K562 (cell line): ENCODE results near the gene GZF1. TPM values are rescaled to one million over a fixed set of nuclear protein-coding genes. Genes with fewer than 3 reads are reported as not detected.

ENCODE experiments used
- ATAC-seq: fragments of 200-7000 bp; cut with Tn5 transposase; 3 replicates; pipeline ENCODE4 v1.9.1; 2020; ENCODE audit warnings: moderate library complexity
- BruUV-seq: library from RNA; stranded (reverse); fragments of 400-500 nt; replicated peaks from 2 replicates; lab custom pipeline; 2021; lab: Mats Ljungman, UMichigan
- CTCF ChIA-PET: fragments of 300-600 bp; formaldehyde crosslinking; extraction: SDS; loops from one replicate; lab custom pipeline; 2021; ENCODE audit warnings: low intra/inter-chr PET ratio; lab: Yijun Ruan, JAX
- POLR2A ChIA-PET: fragments of 300-600, 350-650 bp; sonication (Branson Sonifier 250); formaldehyde crosslinking; extraction: SDS; loops from one replicate; lab custom pipeline; 2021; ENCODE audit warnings: antibody characterized with exemption, inconsistent platforms; lab: Yijun Ruan, JAX
- DNase-seq, 4 experiments: peaks; one replicate each; pipeline versions ENCODE4 v3.0.0 to v3.0.0-alpha.2; 2011 to 2018; ENCODE audit warnings: low spot score in 3 of 4, mixed read lengths in 3 of 4; ENCODE audit errors: extremely low read depth in 1 of 4
- FAIRE-seq: peaks from 2 replicates; lab custom pipeline; 2011; peaks lifted over from hg19 to GRCh38; lab: Jason Lieb, UNC
- H2AFZ ChIP-seq: 2 replicates; pipeline ENCODE4 v1.6.0; 2011; ENCODE audit warnings: low read depth, low read length, control low read depth, inconsistent platforms
- H3K27ac ChIP-seq: fragments of 200-600 bp; 3 replicates; pipeline ENCODE4 v1.8.0; 2011; ENCODE audit warnings: low read depth, mild to moderate bottlenecking, control low read depth, inconsistent platforms, low read length, moderate library complexity, mixed read lengths; ENCODE audit errors: extremely low read depth
- H3K27me3 ChIP-seq, 2 experiments: fragments of 300-600 bp in 1 of 2; 2 replicates in 1 of 2; 3 replicates in 1 of 2; pipeline versions ENCODE4 v1.6.0 to v1.8.0; 2011; ENCODE audit warnings: inconsistent platforms in 2 of 2, low read length in 2 of 2, mild to moderate bottlenecking in 1 of 2, mixed read lengths in 1 of 2, moderate library complexity in 1 of 2; ENCODE audit not compliant: control insufficient read depth in 2 of 2, insufficient read depth in 2 of 2
- H3K36me3 ChIP-seq: fragments of 300-600 bp; 3 replicates; pipeline ENCODE4 v1.8.0; 2011; ENCODE audit warnings: mild to moderate bottlenecking, low read length, inconsistent platforms; ENCODE audit not compliant: control insufficient read depth, insufficient read depth
- H3K4me1 ChIP-seq, 2 experiments: fragments of 200-600 bp in 1 of 2; replicated peaks in 1 of 2; 2 replicates in 1 of 2; 3 replicates in 1 of 2; pipeline versions ENCODE4 v1.5.1 to v1.8.0; 2011; ENCODE audit warnings: inconsistent platforms in 2 of 2, low read length in 2 of 2, mild to moderate bottlenecking in 1 of 2, mixed read lengths in 1 of 2, moderate library complexity in 1 of 2; ENCODE audit not compliant: control insufficient read depth in 2 of 2, insufficient read depth in 2 of 2
- H3K4me2 ChIP-seq: 2 replicates; pipeline ENCODE4 v1.6.1; 2011; ENCODE audit warnings: low read length, control low read depth, inconsistent platforms, mixed read lengths; ENCODE audit not compliant: insufficient read depth
- H3K4me3 ChIP-seq: fragments of 200-600 bp; sonication (generic), shearing (Covaris generic); 2 replicates; pipeline ENCODE4 v1.5.1; 2016; ENCODE audit warnings: control low read depth, inconsistent platforms
- H3K79me2 ChIP-seq: fragments of 200-600 bp; 3 replicates; pipeline ENCODE4 v1.8.0; 2011; ENCODE audit warnings: low read length, inconsistent platforms; ENCODE audit not compliant: control insufficient read depth, insufficient read depth
- H3K9ac ChIP-seq, 2 experiments: 2 replicates each; pipeline versions ENCODE4 v1.6.0 to v1.6.1; 2011; ENCODE audit warnings: low read depth in 2 of 2, low read length in 2 of 2, control low read depth in 1 of 2, inconsistent platforms in 1 of 2, mild to moderate bottlenecking in 1 of 2, mixed read lengths in 1 of 2; ENCODE audit not compliant: insufficient read depth in 1 of 2
- H3K9me1 ChIP-seq: one replicate; pipeline ENCODE4 v1.6.0; 2011; ENCODE audit warnings: inconsistent platforms, mild to moderate bottlenecking, low read length, moderate library complexity; ENCODE audit not compliant: control insufficient read depth, insufficient read depth
- H3K9me3 ChIP-seq: replicated peaks from 2 replicates; pipeline ENCODE4 v1.5.1; 2011; ENCODE audit warnings: low read depth, low read length, inconsistent platforms; ENCODE audit not compliant: control insufficient read depth, insufficient read depth
- H4K20me1 ChIP-seq: replicated peaks from 2 replicates; pipeline ENCODE4 v1.6.1; 2011; ENCODE audit warnings: low read length, inconsistent platforms, mixed read lengths; ENCODE audit not compliant: control insufficient read depth, insufficient read depth
- E2F8 ChIP-seq: fragments of 450-650 bp; IDR thresholded peaks from 2 replicates; pipeline ENCODE4 v1.7.1; 2018; ENCODE audit warnings: mild to moderate bottlenecking, low read depth; ENCODE audit not compliant: partially characterized antibody
- EGR1 ChIP-seq: fragments of 450-650 bp; conservative IDR thresholded peaks from 2 replicates; pipeline ENCODE4 v1.6.1; 2017; ENCODE audit warnings: mild to moderate bottlenecking
- HNRNPLL ChIP-seq: fragments of 200-400 bp; formaldehyde crosslinking; IDR thresholded peaks from 2 replicates; pipeline ENCODE4 v1.6.1; 2017; ENCODE audit warnings: low read length, low read depth, mild to moderate bottlenecking; ENCODE audit not compliant: poor library complexity, severe bottlenecking
- ILF3 ChIP-seq: fragments of 450-650 bp; IDR thresholded peaks from 2 replicates; pipeline ENCODE4 v1.6.1; 2018; ENCODE audit warnings: antibody characterized with exemption, mild to moderate bottlenecking, moderate library complexity, borderline replicate concordance
- KAT8 ChIP-seq: fragments of 450-650 bp; IDR thresholded peaks from 2 replicates; pipeline ENCODE4 v1.6.1; 2016; ENCODE audit warnings: low read depth, mild to moderate bottlenecking
- KHSRP ChIP-seq: fragments of 450-650 bp; IDR thresholded peaks from 2 replicates; pipeline ENCODE4 v1.6.1; 2017
- NFE2 ChIP-seq: IDR thresholded peaks from 2 replicates; pipeline ENCODE4 v1.6.1; 2014; ENCODE audit warnings: antibody characterized with exemption, low read depth
- NR1H2 ChIP-seq: sonication (generic); formaldehyde crosslinking; IDR thresholded peaks from 2 replicates; pipeline ENCODE4 v1.4.0; 2020; ENCODE audit warnings: mild to moderate bottlenecking, missing genetic modification reagents
- RB1 ChIP-seq: fragments of 450-650 bp; IDR thresholded peaks from 2 replicates; pipeline ENCODE4 v1.6.1; 2017; ENCODE audit warnings: low read depth, mild to moderate bottlenecking
- RNF2 ChIP-seq: sonication (generic); IDR thresholded peaks from 2 replicates; pipeline ENCODE4 v1.6.1; 2016
- SMARCC2 ChIP-seq: fragments of 450-650 bp; IDR thresholded peaks from 2 replicates; pipeline ENCODE4 v1.6.1; 2017; ENCODE audit warnings: antibody characterized with exemption, moderate library complexity, mild to moderate bottlenecking, low read depth
- SMC3 ChIP-seq: conservative IDR thresholded peaks from 2 replicates; pipeline ENCODE4 v1.6.1; 2011; ENCODE audit warnings: low read depth, low read length, improper control_type of control experiment; ENCODE audit not compliant: insufficient read depth
- XRCC5 ChIP-seq: fragments of 200-400 bp; formaldehyde crosslinking; IDR thresholded peaks from 2 replicates; pipeline ENCODE4 v1.6.1; 2017; ENCODE audit warnings: low read depth, mild to moderate bottlenecking, low read length
- WGBS: fragments of 100-300 bp; shearing (Covaris generic); methylation state at CpG from one replicate; pipeline ENCODE4 v1.1.6; 2016; ENCODE audit warnings: low coverage, mixed read lengths; ENCODE audit not compliant: insufficient coverage; ENCODE audit errors: missing lambda C conversion rate; 5-methylcytosine and 5-hydroxymethylcytosine counted together
- in situ Hi-C: fragments of 300-500 bp; cut with MboI; formaldehyde crosslinking; loops from 4 replicates; pipeline ENCODE4 v1.15.0; 2018; ENCODE audit warnings: inconsistent platforms, mixed read lengths
- intact Hi-C: fragments of 100-400 bp; cut with micrococcal nuclease; formaldehyde crosslinking; loops from 2 replicates; pipeline ENCODE4 v1.14.2; 2022
- polyA plus RNA-seq, 8 experiments: library from polyadenylated mRNA; depleted of rRNA in 4 of 8; stranded (reverse) in 5 of 8; unstranded in 3 of 8; fragments of >200 nt; fragmentation: Nextera tagmentation in 2 of 8; fragmentation: Illumina TruSeq in 1 of 8; extraction: Ambion mirVana in 2 of 8; extraction: Trizol in 1 of 8; gene quantifications; 2 replicates each; pipeline versions ENCODE4 v1.2.1 to v1.2.3, GENCODE V29; 2011 to 2014; ENCODE audit warnings: inconsistent platforms in 1 of 8, missing spikeins in 1 of 8
- total RNA-seq, 7 experiments: library from RNA; depleted of rRNA in 6 of 7; stranded (reverse); fragments of >200 nt in 6 of 7; fragmentation: Illumina TruSeq in 2 of 7; extraction: Trizol in 2 of 7; gene quantifications; 2 replicates each; pipeline versions ENCODE4 v1.2.1 to v1.2.3, GENCODE V29; 2011 to 2021; ENCODE audit warnings: low replicate concordance in 1 of 7
- TF ChIP-seq, protein P1 (sequence below): fragments of 450-650 bp; formaldehyde crosslinking; IDR thresholded peaks from 2 replicates; pipeline ENCODE4 v1.4.0; 2022; ENCODE audit warnings: missing genetic modification characterization

GZF1 gene
- total and polyA plus RNA-seq, 9 of the 15 experiments (the other 6 are each of a cell fraction or from before 2014, with no cell fraction given) = 1.2 to 15.7 (median 7.4) TPM

DNA sequence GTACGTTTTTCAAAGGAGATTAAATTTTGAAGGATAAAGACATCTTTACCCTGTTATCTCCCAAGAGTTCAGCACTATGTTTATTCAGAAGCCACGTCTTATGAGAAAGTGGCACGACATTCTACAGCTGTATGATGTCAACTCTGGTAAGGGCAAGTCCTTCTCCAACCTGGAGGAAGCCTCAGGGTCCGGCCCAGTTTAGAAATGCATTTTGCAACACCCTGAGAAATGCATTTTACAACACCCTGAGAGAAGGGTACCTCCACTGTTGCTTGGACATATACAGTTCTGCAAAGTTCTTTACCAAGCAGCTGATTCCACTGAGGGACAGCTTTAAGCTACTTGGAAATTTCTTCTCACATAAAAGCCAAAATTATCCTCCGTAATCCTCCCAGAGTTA is 41.8 kb downstream of the GZF1 start:
- peaks cover 52% of the 10 kb centered on the region for H3K79me2 ChIP-seq
- DNase-seq (no peak), ATAC-seq (no peak), FAIRE-seq (no peak)
- no peak overlapping the region for H3K27ac ChIP-seq
- in situ Hi-C loops (no loop called here), intact Hi-C loops (no loop called here)
- no peaks in the 10 kb centered on the region for H4K20me1 ChIP-seq
- no peak for TF ChIP-seq SMARCC2
- TF ChIP-seq XRCC5 = no peak
- TF ChIP-seq RB1 = no peak
- TF ChIP-seq SMC3 = no peak
- no peak for TF ChIP-seq EGR1
- no peak for TF ChIP-seq KHSRP
- H3K9ac ChIP-seq = no peak overlapping the region
- no TSS peak for BruUV-seq
- CTCF ChIA-PET = no interaction called here
- WGBS = 66% methylated on average over 5 of the region's 5 CpGs
- H2AFZ ChIP-seq = no peak overlapping the region
- H3K27me3 ChIP-seq = no peaks in the 10 kb centered on the region
- no peaks in the 10 kb centered on the region for H3K9me1 ChIP-seq
- no peak overlapping the region for H3K4me2 ChIP-seq
- POLR2A ChIA-PET = interaction anchor here (1.0 kb wide), 1 partner anchor 16 kb away, joined by 5 read pairs; no protein-coding TSS in a partner anchor
- no peak overlapping the region for H3K4me3 ChIP-seq
- H3K4me1 ChIP-seq = no peaks in the 10 kb centered on the region
- H3K9me3 ChIP-seq = no peaks in the 10 kb centered on the region
- peaks cover 29% of the 10 kb centered on the region; the same call in 2 of the 3 replicates for H3K36me3 ChIP-seq

- intact Hi-C loops = no loop called here
- ATAC-seq (no peak), DNase-seq (no peak), FAIRE-seq (no peak)
- in situ Hi-C loops = no loop called here
- Histone ChIP-seq H3K4me1 (no peaks in the 10 kb centered on the region), H2AFZ (no peak overlapping the region), H3K36me3 (peaks cover 29% of the 10 kb centered on the region; the same call in 2 of the 3 replicates), H3K27ac (no peak overlapping the region), H3K9me1 (no peaks in the 10 kb centered on the region), H3K79me2 (peaks cover 56% of the 10 kb centered on the region), H3K9me3 (no peaks in the 10 kb centered on the region), H3K4me3 (no peak overlapping the region), H3K27me3 (no peaks in the 10 kb centered on the region), H3K4me2 (no peak overlapping the region), H3K9ac (no peak overlapping the region), H4K20me1 (no peaks in the 10 kb centered on the region)
- TF ChIP-seq ILF3 (no peak), HNRNPLL (no peak), RNF2 (no peak), KAT8 (no peak), NFE2 (no peak), NR1H2 (CRISPR knock-in tag) (no peak), E2F8 (no peak)
- TF ChIP-seq, protein P1, sequence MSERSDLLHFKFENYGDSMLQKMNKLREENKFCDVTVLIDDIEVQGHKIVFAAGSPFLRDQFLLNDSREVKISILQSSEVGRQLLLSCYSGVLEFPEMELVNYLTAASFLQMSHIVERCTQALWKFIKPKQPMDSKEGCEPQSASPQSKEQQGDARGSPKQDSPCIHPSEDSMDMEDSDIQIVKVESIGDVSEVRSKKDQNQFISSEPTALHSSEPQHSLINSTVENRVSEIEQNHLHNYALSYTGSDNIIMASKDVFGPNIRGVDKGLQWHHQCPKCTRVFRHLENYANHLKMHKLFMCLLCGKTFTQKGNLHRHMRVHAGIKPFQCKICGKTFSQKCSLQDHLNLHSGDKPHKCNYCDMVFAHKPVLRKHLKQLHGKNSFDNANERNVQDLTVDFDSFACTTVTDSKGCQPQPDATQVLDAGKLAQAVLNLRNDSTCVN = no peak
- WGBS = 79% methylated on average over 3 of the region's 3 CpGs
- ChIA-PET POLR2A (interaction anchor here (1.0 to 1.2 kb wide), 2 partner anchors 14 to 16 kb away, joined by 4 to 5 read pairs; no protein-coding TSS in a partner anchor), CTCF (no interaction called here)
- BruUV-seq = no TSS peak
Measured at GRCh38 chr20:23404196-23404595, 42.2 kb downstream of the GZF1 start.
